GM04504 (cell line): ENCODE data around the gene INHBE.
"Not testable (repeated sequence)": the region's sequence is repeated elsewhere in the genome, so short reads cannot be mapped to it uniquely, and the experiment has no call there.

Experiments used
- DNase-seq: peaks from one replicate; pipeline ENCODE4 v3.0.0-alpha.2; 2012; ENCODE audit warnings: low read depth

INHBE gene

GRCh38 chr12:57441393-57441792, 13.7 kb upstream of the INHBE start:
- not testable (repeated sequence) for DNase-seq

- no peak for DNase-seq
These were observed 13.2 kb upstream of the INHBE start for GRCh38 chr12:57441846-57442427.

GRCh38 chr12:57444337-57444736, 10.8 kb upstream of the INHBE start:
- not testable (repeated sequence) for DNase-seq

GRCh38 chr12:57444744-57445143, 10.4 kb upstream of the INHBE start:
- DNase-seq: no peak

- no peak for DNase-seq
These were observed 8.7 kb upstream of the INHBE start for GRCh38 chr12:57446292-57446960.

GRCh38 chr12:57448669-57449068, 6.4 kb upstream of the INHBE start:
- DNase-seq: no peak

- no peak for DNase-seq
These were observed 5.7 kb upstream of the INHBE start for GRCh38 chr12:57449375-57449774.

GRCh38 chr12:57450057-57450456, 5.0 kb upstream of the INHBE start:
- DNase-seq: no peak

- no peak for DNase-seq
These were observed 3.8 kb upstream of the INHBE start for GRCh38 chr12:57451233-57451778.

GRCh38 chr12:57452181-57452936, 2.7 kb upstream of the INHBE start:
- DNase-seq: peak; percentile 72

- DNase-seq: no peak
These were observed 2.1 kb upstream of the INHBE start for GRCh38 chr12:57452937-57453509.

GRCh38 chr12:57454213-57454565, 918 bp upstream of the INHBE start:
- DNase-seq: no peak

- DNase-seq: no peak
These were observed 452 bp downstream of the INHBE start for GRCh38 chr12:57455374-57456144.

GRCh38 chr12:57456145-57456700, 1.1 kb downstream of the INHBE start:
- no peak for DNase-seq

- no peak for DNase-seq
These were observed 1.8 kb downstream of the INHBE start for GRCh38 chr12:57456737-57457490.

- DNase-seq: no peak
These were observed 3.6 kb downstream of the INHBE start for GRCh38 chr12:57458665-57459054.

GRCh38 chr12:57459055-57459749, 4.1 kb downstream of the INHBE start:
- DNase-seq: peak; percentile 87

GRCh38 chr12:57459750-57460467, 4.8 kb downstream of the INHBE start, which contains the start of gene GLI1:
Gene GLI1 (plus strand): TSS chr12:57459785. CDS start chr12:57463692, 3,907 bp downstream.
- no peak for DNase-seq

- no peak for DNase-seq
These were observed 5.3 kb downstream of the INHBE start for GRCh38 chr12:57460468-57460784.

- no peak for DNase-seq
These were observed 5.8 kb downstream of the INHBE start for GRCh38 chr12:57460841-57461275.
